HG03432 (cell line): Measurements from ENCODE around the gene KMT5C.
"Not testable (repeated sequence)": the region's sequence is repeated elsewhere in the genome, so short reads cannot be mapped to it uniquely, and the experiment has no call there.

Experiments
- ATAC-seq: cut with Tn5 transposase; IDR thresholded peaks from one replicate; pipeline ENCODE4 v1.9.1; 2021; ENCODE audit warnings: mild to moderate bottlenecking, moderate library complexity; ENCODE audit not compliant: unreplicated experiment

Gene KMT5C

GRCh38 chr19:55315956-55316525 lies 23.6 kb upstream of the KMT5C start:
- ATAC-seq = no peak

GRCh38 chr19:55316646-55317045 lies 23.0 kb upstream of the KMT5C start:
- ATAC-seq = no peak

- ATAC-seq = no peak
These were observed 19.9 kb upstream of the KMT5C start for GRCh38 chr19:55319785-55320184.

GRCh38 chr19:55320844-55321419 lies 18.7 kb upstream of the KMT5C start:
- ATAC-seq = no peak

GRCh38 chr19:55321466-55322137 lies 18.1 kb upstream of the KMT5C start:
- no peak for ATAC-seq

- no peak for ATAC-seq
These were observed 17.3 kb upstream of the KMT5C start for GRCh38 chr19:55322204-55322885.

- ATAC-seq = no peak
These were observed 15.0 kb upstream of the KMT5C start for GRCh38 chr19:55324662-55325061.

GRCh38 chr19:55325172-55325571 lies 14.5 kb upstream of the KMT5C start, which contains the start of gene TMEM150B:
TMEM150B (minus strand) TSS chr19:55325341; CDS start chr19:55321036, 4,305 bp downstream.
- ATAC-seq = no peak

- ATAC-seq = not testable (repeated sequence)
These were observed 10.8 kb upstream of the KMT5C start for GRCh38 chr19:55328774-55329318.

- ATAC-seq = not testable (repeated sequence)
These were observed 9.9 kb upstream of the KMT5C start for GRCh38 chr19:55329791-55330190.

GRCh38 chr19:55333870-55334269 lies 5.8 kb upstream of the KMT5C start:
- no peak for ATAC-seq

GRCh38 chr19:55336101-55336500 lies 3.6 kb upstream of the KMT5C start:
- no peak for ATAC-seq

GRCh38 chr19:55339889-55340783 lies 460 bp downstream of the KMT5C start:
- no peak for ATAC-seq

GRCh38 chr19:55340784-55341147 lies 1.1 kb downstream of the KMT5C start:
- ATAC-seq = no peak

GRCh38 chr19:55341171-55341588 lies 1.5 kb downstream of the KMT5C start:
- no peak for ATAC-seq

- ATAC-seq = no peak
These were observed 2.2 kb downstream of the KMT5C start for GRCh38 chr19:55341595-55342531.

GRCh38 chr19:55344444-55344843 lies 4.8 kb downstream of the KMT5C start:
- ATAC-seq = no peak

- ATAC-seq = no peak
These were observed 5.6 kb downstream of the KMT5C start for GRCh38 chr19:55345101-55345817.
